KBM-7 (cell line): ENCODE measurements around the gene ART1.

Source experiments
- DNase-seq: peaks from one replicate; pipeline ENCODE4 v3.0.0-alpha.2; 2015
- in situ Hi-C: fragments of 300-500 bp; cut with MboI; formaldehyde crosslinking; loops from 2 replicates; pipeline ENCODE4 v1.14.3; 2020; ENCODE audit warnings: low sequenced_read_pairs, low pct_unique_long_range_greater_than_20kb, mixed read lengths

The ART1 gene

GRCh38 chr11:3700910-3701309, 56.0 kb downstream of the ART1 start:
- DNase-seq, result no peak
- in situ Hi-C loops, result no loop called here

- DNase-seq, result no peak
- in situ Hi-C loops, result no loop called here
Measured at GRCh38 chr11:3703383-3703782, 58.5 kb downstream of the ART1 start.

- DNase-seq, result no peak
- in situ Hi-C loops, result no loop called here
Measured at GRCh38 chr11:3707176-3707575, 62.2 kb downstream of the ART1 start.

GRCh38 chr11:3709977-3710376, 65.0 kb downstream of the ART1 start:
- DNase-seq, result no peak

GRCh38 chr11:3710485-3711259, 65.7 kb downstream of the ART1 start:
- DNase-seq, result no peak
- in situ Hi-C loops, result no loop called here

More at GRCh38 chr11:3709977-3710376, 65.0 kb downstream of the ART1 start:
- in situ Hi-C loops, result no loop called here

GRCh38 chr11:3712274-3712673, 67.3 kb downstream of the ART1 start:
- in situ Hi-C loops, result no loop called here
- no peak for DNase-seq
